MM.1S (cell line): Measurements from ENCODE around the gene TTC33.

Source experiments
- DNase-seq: peaks from one replicate; pipeline ENCODE4 v3.0.0-alpha.2; 2015
- H2AFZ ChIP-seq: fragments of 300-600 bp; sonication (generic); 2 replicates; pipeline ENCODE4 v1.6.0; 2016; ENCODE audit warnings: antibody characterized with exemption, low read length
- H3F3A ChIP-seq: fragments of 300-600 bp; sonication (generic); 2 replicates; pipeline ENCODE4 v1.6.1; 2016; ENCODE audit warnings: mild to moderate bottlenecking, antibody characterized with exemption, low read length, moderate library complexity, mixed read lengths; ENCODE audit not compliant: insufficient read depth
- H3K27ac ChIP-seq: fragments of 300-600 bp; sonication (generic); 2 replicates; pipeline ENCODE4 v1.5.1; 2016; ENCODE audit warnings: mild to moderate bottlenecking, low read length
- H3K27me3 ChIP-seq: fragments of 300-600 bp; sonication (generic); replicated peaks from 2 replicates; pipeline ENCODE4 v1.6.0; 2016; ENCODE audit warnings: low read length; ENCODE audit not compliant: insufficient read depth
- H3K36me3 ChIP-seq: fragments of 300-600 bp; sonication (generic); replicated peaks from 2 replicates; pipeline ENCODE4 v1.6.1; 2016; ENCODE audit warnings: mild to moderate bottlenecking, low read length, mixed read lengths; ENCODE audit not compliant: insufficient read depth
- H3K4me1 ChIP-seq: fragments of 300-600 bp; sonication (generic); 2 replicates; pipeline ENCODE4 v1.6.1; 2016; ENCODE audit warnings: low read length, mixed read lengths
- H3K4me2 ChIP-seq: fragments of 300-600 bp; sonication (generic); 2 replicates; pipeline ENCODE4 v1.6.0; 2016; ENCODE audit warnings: low read depth, low read length
- H3K4me3 ChIP-seq: fragments of 300-600 bp; sonication (generic); 2 replicates; pipeline ENCODE4 v1.5.1; 2016; ENCODE audit warnings: low read length, mixed read lengths
- H3K79me2 ChIP-seq: fragments of 300-600 bp; sonication (generic); 2 replicates; pipeline ENCODE4 v1.6.1; 2016; ENCODE audit warnings: mixed run types, low read length, mixed read lengths
- H3K9ac ChIP-seq: fragments of 300-600 bp; sonication (generic); 2 replicates; pipeline ENCODE4 v1.6.1; 2016; ENCODE audit warnings: low read length, mixed read lengths
- H3K9me2 ChIP-seq: fragments of 300-600 bp; sonication (generic); replicated peaks from 2 replicates; pipeline ENCODE4 v1.6.1; 2016; ENCODE audit warnings: mild to moderate bottlenecking, low read length, mixed read lengths; ENCODE audit not compliant: insufficient read depth
- H3K9me3 ChIP-seq: fragments of 300-600 bp; sonication (generic); replicated peaks from 2 replicates; pipeline ENCODE4 v1.6.1; 2016; ENCODE audit warnings: mild to moderate bottlenecking, low read length, mixed read lengths; ENCODE audit not compliant: insufficient read depth
- H4K20me1 ChIP-seq: fragments of 300-600 bp; sonication (generic); 2 replicates; pipeline ENCODE4 v1.6.1; 2016; ENCODE audit warnings: mild to moderate bottlenecking, low read length, moderate library complexity, mixed read lengths; ENCODE audit not compliant: insufficient read depth
- CTCF ChIP-seq: fragments of 300-600 bp; sonication (generic); IDR thresholded peaks from 2 replicates; pipeline ENCODE4 v1.5.1; 2016; ENCODE audit warnings: antibody characterized with exemption, low read length, mixed read lengths
- EZH2 ChIP-seq: fragments of 300-600 bp; sonication (generic); optimal IDR thresholded peaks from 2 replicates; pipeline ENCODE3; 2017; ENCODE audit warnings: low read depth, mild to moderate bottlenecking, antibody characterized with exemption, low read length, mixed read lengths
- EZH2phosphoT487 ChIP-seq: fragments of 300-600 bp; sonication (generic); IDR thresholded peaks from 2 replicates; pipeline ENCODE4 v1.6.1; 2018; ENCODE audit warnings: antibody characterized with exemption, low read length

TTC33 gene

GRCh38 chr5:40503439-40503838 is 252.3 kb downstream of the TTC33 start:
- no peak for DNase-seq
- Histone ChIP-seq H3K4me2 (no peak overlapping the region), H3K9ac (no peak overlapping the region), H4K20me1 (no peaks in the 10 kb centered on the region), H3K9me2 (no peaks in the 10 kb centered on the region), H3F3A (no peaks in the 10 kb centered on the region), H3K27ac (no peak overlapping the region), H3K4me3 (no peak overlapping the region), H3K4me1 (no peaks in the 10 kb centered on the region), H3K9me3 (no peaks in the 10 kb centered on the region), H2AFZ (no peak overlapping the region), H3K36me3 (no peaks in the 10 kb centered on the region), H3K79me2 (no peaks in the 10 kb centered on the region), H3K27me3 (no peaks in the 10 kb centered on the region)
- TF ChIP-seq CTCF, result no peak
- no peak for TF ChIP-seq EZH2
- TF ChIP-seq EZH2phosphoT487, result no peak

GRCh38 chr5:40502736-40503135 is 253.0 kb downstream of the TTC33 start:
- no peak overlapping the region for H3K4me2 ChIP-seq
- no peaks in the 10 kb centered on the region for H3K4me1 ChIP-seq
- DNase-seq, result no peak
- H3K9me2 ChIP-seq, result no peaks in the 10 kb centered on the region
- H3K27ac ChIP-seq, result no peak overlapping the region
- no peaks in the 10 kb centered on the region for H3F3A ChIP-seq
- no peak overlapping the region for H3K9ac ChIP-seq
- H3K9me3 ChIP-seq, result no peaks in the 10 kb centered on the region
- no peak overlapping the region for H2AFZ ChIP-seq
- H3K79me2 ChIP-seq, result no peaks in the 10 kb centered on the region
- H3K36me3 ChIP-seq, result no peaks in the 10 kb centered on the region
- H3K27me3 ChIP-seq, result no peaks in the 10 kb centered on the region
- H3K4me3 ChIP-seq, result no peak overlapping the region
- no peaks in the 10 kb centered on the region for H4K20me1 ChIP-seq
- no peak for TF ChIP-seq CTCF
- TF ChIP-seq EZH2phosphoT487, result no peak

GRCh38 chr5:40501711-40502444 is 253.9 kb downstream of the TTC33 start:
- no peak for DNase-seq
- H3K4me3 ChIP-seq, result no peak overlapping the region
- no peaks in the 10 kb centered on the region for H3K27me3 ChIP-seq
- H3F3A ChIP-seq, result no peaks in the 10 kb centered on the region
- H4K20me1 ChIP-seq, result no peaks in the 10 kb centered on the region
- H3K4me2 ChIP-seq, result no peak overlapping the region
- H3K9me3 ChIP-seq, result no peaks in the 10 kb centered on the region
- H3K9ac ChIP-seq, result no peak overlapping the region
- no peaks in the 10 kb centered on the region for H3K79me2 ChIP-seq
- no peaks in the 10 kb centered on the region for H3K9me2 ChIP-seq
- no peak overlapping the region for H2AFZ ChIP-seq
- no peak overlapping the region for H3K27ac ChIP-seq
- no peaks in the 10 kb centered on the region for H3K4me1 ChIP-seq
- H3K36me3 ChIP-seq, result no peaks in the 10 kb centered on the region
- no peak for TF ChIP-seq CTCF
- TF ChIP-seq EZH2phosphoT487, result no peak
- TF ChIP-seq EZH2, result no peak
